Right renal cortex interstitium (tissue), 3 donors: ENCODE results near the gene TMEM138. TPM values are rescaled to one million over a fixed set of nuclear protein-coding genes. Genes with fewer than 3 reads are reported as not detected.
A peak's percentile ranks its signal among the peaks of the same experiment; 100 is the strongest.

Source experiments
- DNase-seq, 3 donors: peaks; one replicate each; pipeline ENCODE4 v3.0.0-alpha.2; 2013; ENCODE audit warnings: low read depth in 3 of 3, low spot score in 2 of 3
- polyA plus RNA-seq, 3 donors: library from polyadenylated mRNA; unstranded; fragments of 120-200 nt; gene quantifications; one replicate each; pipeline ENCODE4 v1.2.1, GENCODE V29; 2013; ENCODE audit not compliant: insufficient read length in 3 of 3

TMEM138 gene
- polyA plus RNA-seq, result 10 to 100 TPM; 45.7 to 48.3 (median 46.2) TPM

- DNase-seq, result peak; percentile 83 to 88 (median 84)
These were observed at the start of gene TMEM138, which contains the start of gene CYB561A3 for GRCh38 chr11:61361741-61362541. TMEM138 (plus strand) TSS chr11:61362374; CDS start chr11:61364391, 2,017 bp downstream. CYB561A3 (minus strand) TSS chr11:61361882; CDS start chr11:61356713, 5,169 bp downstream.

- no peak for DNase-seq
These were observed 46.9 kb upstream of the TMEM138 start for GRCh38 chr11:61315260-61315659.

DNA sequence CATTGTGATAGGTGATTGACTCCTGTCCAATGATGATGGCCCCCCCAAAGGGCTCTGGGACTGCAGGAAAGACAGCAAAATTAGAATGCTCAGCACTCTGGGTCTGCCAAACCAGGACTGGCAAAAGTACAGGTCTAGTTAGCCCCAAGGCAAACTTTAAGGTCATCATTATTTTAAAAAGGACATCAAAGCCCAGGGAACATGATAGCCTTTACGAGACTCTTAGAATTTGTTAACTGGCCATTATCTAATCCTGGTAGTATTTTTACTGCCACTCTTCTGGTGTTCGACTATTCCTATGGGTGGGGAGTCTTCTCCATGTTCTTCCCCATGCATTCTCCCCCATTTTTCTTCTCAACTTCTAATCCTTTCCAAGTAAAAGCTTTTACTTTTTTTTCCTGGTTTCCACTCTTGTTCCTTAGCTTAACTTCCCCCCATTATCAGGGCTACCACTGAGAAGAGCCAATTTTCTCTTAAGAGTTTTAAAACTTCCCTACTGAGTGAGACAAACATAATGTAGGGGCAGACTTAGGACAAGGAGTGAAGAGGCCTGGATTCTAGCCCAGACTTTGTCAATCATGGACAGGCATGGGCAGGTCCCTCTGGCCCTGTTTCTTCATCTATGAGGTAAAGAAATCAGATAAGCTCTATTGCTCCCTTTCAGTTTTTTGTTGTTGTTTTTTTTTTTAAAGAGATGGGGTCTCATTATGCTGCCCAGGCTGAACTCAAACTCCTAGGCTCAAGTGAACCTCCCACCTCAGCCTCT is 36.3 kb upstream of the TMEM138 start:
- no peak for DNase-seq

DNA sequence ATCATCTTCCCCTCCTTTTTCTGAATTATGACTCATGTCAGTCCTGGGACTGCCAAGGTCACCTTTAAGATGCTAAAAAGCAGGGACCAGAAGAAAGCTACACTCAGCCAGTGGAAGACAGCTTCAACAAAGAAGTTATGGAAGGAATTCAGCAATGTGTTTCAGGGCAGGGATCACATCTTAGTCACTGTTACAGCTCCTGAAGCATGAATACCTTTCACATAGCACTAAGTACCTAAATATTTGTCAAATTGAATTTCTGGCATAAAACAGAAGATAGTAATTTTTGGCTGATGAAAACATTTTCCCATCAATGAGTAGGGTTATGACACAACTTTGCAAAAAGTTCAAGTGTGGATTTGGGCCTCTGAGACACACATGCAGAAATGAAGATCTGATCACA is 34.5 kb upstream of the TMEM138 start:
- DNase-seq, result no peak

DNA sequence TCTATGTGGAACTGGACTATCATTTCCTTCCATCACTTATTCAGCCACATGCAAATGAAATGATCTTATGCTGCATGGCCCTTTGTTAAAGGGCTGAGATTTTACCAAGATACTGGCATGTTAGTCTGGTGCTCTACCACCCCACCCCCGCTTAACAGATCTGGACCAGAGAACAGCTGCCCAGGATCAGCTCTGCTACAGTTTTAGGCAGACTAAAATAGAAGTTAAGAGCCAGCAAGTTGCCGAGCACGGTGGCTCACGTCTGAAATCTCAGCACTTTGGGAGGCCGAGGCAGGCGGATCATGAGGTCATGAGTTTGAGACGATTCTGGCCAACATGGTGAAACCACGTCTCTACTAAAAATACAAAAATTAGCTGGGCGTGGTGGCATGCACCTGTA is 33.8 kb upstream of the TMEM138 start:
- no peak for DNase-seq

DNA sequence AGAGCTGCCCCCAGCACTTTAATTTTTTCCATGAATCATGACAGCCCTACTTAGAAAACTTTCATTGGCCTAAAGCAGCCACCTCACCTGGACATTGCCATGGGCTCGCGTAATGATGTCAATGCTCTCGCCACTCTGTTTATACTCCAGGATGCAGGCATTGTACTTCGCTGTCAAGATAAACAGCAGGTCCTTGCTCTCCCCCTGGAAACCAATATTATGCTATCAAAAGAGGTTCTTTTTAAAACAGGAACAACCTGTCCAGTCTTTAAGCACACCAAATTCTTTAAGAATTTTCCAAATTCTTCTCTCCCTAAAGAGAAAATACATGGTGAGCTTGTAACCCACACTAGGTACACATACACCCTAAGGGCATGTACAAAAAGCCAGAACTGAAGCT is 32.3 kb upstream of the TMEM138 start:
- no peak for DNase-seq

- DNase-seq, result no peak
These were observed 30.5 kb upstream of the TMEM138 start for GRCh38 chr11:61331651-61332050.

DNA sequence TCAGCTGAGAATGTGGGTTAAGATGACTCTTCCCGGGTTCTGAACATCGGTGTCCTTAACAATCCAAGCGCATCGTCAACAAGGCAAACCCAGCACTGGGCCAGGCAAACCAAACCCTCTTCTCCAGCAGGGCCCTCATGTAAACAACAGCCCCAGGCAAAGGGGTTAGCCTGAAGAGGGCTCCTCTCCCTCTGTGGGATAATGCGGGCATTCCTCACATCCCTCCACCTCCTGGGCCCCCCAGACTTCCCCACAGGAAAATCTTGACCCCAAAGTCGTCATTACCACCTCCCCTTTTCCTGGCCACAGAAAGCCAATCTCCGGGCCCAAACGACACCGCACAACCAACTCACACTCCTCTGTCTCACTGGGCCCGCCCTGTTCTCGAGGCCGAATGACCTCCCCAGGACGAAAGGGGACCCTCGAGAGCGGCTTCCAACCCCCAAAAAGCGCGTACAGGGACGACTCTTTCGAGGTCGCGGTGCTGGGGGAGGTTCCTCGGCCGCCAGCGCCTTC is 29.8 kb upstream of the TMEM138 start:
- DNase-seq, result no peak

- DNase-seq, result peak; percentile 74 to 92 (median 87)
These were observed 29.2 kb upstream of the TMEM138 start, which contains the start of the genes DDB1 and TKFC for GRCh38 chr11:61332797-61333549. DDB1 (minus strand) TSS chr11:61333105; CDS start chr11:61332968, 137 bp downstream. TKFC (plus strand) TSS chr11:61333228; CDS start chr11:61334729, 1,501 bp downstream.

DNA sequence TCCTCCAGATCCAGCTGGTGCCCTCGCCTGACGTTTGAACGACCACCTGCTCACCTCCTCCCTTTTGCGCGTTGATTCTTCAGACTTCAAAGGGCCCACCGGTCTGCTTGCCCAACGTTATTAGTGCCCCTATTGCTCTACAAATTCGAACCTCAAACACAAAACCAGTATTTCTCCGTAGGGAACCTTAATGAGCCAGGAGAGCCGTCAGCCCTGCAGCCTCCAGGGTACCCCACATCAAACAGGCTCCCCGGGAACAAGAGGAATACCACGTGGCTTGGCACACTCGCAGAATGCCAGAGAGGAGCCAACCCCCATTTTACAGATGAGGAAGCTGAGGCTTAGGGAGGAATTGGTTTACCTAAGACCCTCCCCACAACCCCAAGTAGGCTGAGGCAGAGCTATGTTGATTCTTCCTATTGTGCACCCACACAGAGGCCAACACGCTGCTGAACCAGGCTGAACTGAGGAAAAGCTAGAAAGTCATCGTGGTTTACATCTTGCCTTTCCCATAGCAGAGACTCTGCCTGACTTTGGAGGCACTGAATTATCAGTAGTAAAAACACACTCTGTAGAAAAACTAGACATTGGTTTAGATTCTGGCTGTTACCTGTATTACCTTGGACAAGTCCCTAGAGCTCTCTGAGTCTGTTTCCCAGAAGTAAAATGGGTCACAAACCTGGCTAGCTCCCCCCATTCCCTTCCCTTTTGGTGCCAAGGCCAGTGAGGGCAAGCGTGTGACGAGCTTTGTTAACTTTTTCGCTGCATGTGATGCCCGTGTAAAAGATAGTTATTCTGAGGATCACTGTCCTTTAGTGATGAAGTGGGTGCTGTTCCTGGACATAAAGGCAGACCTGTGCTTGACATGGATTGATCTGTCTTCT is 28.4 kb upstream of the TMEM138 start:
- DNase-seq, result peak in 1 of 3 donors; percentile 31

DNA sequence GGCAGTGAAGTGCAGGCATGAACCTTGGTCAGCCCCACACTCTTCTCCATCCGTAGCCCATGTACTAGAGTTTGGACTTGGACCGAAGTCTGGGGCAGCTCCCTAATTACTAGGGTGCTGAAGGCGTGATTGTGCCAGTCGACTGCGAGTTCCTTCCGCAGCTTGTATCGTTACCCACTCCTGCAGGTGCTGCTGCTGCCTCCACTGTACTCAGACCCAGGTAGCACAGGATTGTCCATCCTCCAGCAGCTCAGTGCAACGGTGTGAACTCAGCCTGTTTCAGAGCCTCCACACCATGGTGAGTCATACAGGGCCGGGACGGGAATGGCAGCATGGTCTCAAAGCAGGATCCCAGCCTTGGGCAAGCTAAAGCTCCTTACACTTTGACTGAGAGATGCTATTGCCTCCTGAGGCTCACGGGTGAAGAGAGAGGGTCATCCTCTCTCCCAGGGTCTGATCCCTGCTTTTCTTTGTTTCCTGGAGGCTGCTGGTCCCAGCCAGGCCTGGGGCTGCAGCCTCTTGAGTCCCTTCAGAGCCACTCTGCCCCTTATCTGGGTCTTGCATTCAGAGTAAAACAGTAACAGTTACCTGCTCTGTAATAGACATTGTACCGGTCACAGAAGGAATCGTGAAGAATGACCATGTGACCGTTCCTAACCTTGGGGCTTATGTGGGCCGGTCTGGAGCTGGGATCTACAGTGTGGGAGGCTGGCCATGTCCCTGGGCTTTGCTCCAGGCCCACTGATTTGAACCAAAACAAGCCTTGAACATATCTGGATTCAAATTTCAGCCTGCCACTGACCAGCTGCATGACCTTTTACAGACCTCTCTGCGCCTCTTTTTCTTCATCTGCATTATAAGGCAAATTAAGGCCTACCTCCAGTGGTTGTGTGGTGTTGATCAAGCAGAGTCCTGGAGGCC is 27.5 kb upstream of the TMEM138 start:
- no peak for DNase-seq

DNA sequence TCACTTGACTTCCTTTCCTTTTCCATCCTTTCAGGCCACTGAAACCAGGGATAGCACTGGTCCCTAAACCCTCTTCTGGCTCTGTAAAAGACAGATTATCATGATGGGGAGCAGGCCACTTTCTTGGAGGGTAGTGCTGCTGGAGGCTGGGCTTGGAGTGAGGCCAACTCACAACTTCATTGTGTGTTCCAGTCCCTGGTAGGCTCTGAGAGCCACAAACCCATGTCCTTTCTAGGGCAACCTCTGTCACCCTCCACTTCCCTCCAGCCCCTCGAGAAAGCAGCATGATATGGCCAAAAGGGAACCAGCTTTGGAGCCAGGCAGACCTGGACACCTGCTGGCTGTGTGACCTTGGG is 26.8 kb upstream of the TMEM138 start:
- no peak for DNase-seq

GRCh38 chr11:61336171-61336935 is 25.8 kb upstream of the TMEM138 start:
- DNase-seq, result peak; percentile 43 to 66 (median 53)

DNA sequence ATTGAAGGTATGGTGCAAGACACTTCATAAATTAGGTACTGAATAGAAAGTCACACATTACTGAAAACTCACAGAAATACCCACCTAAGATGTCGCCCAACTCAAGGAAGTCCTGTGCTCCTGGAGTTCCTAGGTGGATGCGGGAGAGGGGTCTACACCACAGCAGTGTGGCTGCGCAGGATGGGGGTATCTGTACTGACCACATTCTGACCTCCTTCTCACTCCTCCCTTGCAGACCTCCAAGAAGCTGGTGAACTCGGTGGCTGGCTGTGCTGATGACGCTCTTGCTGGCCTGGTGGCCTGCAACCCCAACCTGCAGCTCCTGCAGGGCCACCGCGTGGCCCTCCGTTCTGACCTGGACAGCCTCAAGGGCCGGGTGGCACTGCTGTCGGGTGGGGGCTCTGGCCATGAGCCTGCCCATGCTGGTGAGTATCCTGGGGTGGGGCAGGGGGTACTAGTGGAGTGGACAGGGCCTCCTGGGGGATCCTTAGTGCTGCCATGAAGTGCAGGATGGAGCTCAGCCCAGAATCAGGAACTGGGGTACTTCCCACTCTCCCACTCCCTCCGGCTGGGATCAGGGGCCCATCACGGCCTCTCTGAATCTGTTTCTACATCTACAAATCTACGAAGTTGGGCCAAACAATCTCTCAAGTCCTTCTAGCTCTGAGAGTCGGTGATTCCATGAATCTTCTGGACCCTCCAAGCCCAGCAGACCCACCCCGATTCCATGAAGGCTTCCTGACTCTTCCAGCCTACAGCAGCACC is 24.3 kb upstream of the TMEM138 start:
- DNase-seq, result no peak

DNA sequence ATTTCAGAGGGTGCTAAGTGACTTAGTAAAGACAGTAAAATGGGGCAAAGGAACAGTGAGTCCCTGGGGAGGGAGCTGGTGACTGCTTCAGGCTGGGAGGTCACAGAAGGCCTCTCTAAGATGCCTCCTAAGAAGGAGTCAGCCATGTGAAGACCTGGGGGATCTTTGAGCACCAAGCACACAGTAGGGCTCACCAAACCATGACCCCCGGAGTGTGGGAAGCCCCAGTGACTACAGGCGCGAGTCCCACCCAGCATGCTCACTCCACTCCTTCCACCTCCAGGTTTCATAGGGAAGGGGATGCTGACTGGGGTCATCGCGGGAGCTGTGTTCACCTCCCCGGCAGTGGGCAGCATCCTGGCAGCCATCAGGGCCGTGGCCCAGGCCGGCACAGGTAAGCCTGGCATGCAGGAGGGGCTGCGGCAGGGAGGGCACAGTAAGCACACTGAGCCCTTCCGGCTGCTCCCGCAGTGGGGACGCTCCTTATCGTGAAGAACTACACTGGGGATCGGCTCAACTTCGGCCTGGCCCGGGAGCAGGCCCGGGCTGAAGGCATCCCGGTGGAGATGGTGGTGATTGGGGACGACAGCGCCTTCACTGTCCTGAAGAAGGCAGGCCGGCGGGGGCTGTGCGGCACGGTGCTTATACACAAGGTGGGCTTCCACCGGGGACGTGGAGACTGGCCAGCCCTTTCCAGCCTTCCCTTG is 23.2 kb upstream of the TMEM138 start:
- no peak for DNase-seq

GRCh38 chr11:61339490-61339878 is 22.7 kb upstream of the TMEM138 start:
- DNase-seq, result no peak
